Measurements from ENCODE around the gene YIPF6.

DNA sequence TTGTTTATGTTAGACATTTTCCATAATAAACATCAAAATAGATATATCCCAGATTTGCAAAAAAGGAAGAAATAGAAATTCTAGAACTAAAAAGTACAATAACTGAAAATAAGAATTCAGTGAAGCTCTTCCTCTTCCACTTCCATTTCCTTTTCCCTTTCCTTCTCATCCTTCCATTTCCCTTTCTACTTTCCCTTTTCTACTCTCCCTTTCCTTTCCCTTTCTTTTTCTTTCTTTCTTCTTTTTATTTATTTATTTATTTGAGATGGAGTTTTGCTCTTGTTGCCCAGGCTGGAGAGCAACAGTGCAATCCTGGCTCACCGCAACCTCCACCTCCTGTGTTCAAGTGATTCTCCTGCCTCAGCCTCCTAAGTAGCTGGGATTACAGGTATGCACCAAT, 35.0 kb upstream of the YIPF6 start:
- TF ChIP-seq POLR2AphosphoS5 (IDR thresholded peaks at IDR 0.05; ENCODE audit: low read depth, low read length), result no peak
- TF ChIP-seq, protein P1, sequence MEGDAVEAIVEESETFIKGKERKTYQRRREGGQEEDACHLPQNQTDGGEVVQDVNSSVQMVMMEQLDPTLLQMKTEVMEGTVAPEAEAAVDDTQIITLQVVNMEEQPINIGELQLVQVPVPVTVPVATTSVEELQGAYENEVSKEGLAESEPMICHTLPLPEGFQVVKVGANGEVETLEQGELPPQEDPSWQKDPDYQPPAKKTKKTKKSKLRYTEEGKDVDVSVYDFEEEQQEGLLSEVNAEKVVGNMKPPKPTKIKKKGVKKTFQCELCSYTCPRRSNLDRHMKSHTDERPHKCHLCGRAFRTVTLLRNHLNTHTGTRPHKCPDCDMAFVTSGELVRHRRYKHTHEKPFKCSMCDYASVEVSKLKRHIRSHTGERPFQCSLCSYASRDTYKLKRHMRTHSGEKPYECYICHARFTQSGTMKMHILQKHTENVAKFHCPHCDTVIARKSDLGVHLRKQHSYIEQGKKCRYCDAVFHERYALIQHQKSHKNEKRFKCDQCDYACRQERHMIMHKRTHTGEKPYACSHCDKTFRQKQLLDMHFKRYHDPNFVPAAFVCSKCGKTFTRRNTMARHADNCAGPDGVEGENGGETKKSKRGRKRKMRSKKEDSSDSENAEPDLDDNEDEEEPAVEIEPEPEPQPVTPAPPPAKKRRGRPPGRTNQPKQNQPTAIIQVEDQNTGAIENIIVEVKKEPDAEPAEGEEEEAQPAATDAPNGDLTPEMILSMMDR (IDR thresholded peaks at IDR 0.05), result no peak
